AG08396 (cell line): ENCODE data around the gene SCAANT1.

ENCODE experiments used
- DNase-seq: peaks from one replicate; pipeline ENCODE4 v3.0.0; 2012; ENCODE audit warnings: low spot score, mixed read lengths

The SCAANT1 gene

GRCh38 chr3:63911873-63912767 lies at the start of gene SCAANT1:
TSS of gene SCAANT1 (minus strand) at chr3:63912383.
- peak; percentile 92 for DNase-seq

GRCh38 chr3:63961891-63962290 lies 49.7 kb upstream of the SCAANT1 start:
- DNase-seq = no peak

GRCh38 chr3:63960048-63960711 lies 48.0 kb upstream of the SCAANT1 start:
- DNase-seq = peak; percentile 37

- DNase-seq = no peak
These were observed 47.0 kb upstream of the SCAANT1 start for GRCh38 chr3:63959146-63959545.

- DNase-seq = no peak
These were observed 43.8 kb upstream of the SCAANT1 start for GRCh38 chr3:63955830-63956545.

- DNase-seq = no peak
These were observed 43.0 kb upstream of the SCAANT1 start for GRCh38 chr3:63955036-63955650.

GRCh38 chr3:63954182-63954581 lies 42.0 kb upstream of the SCAANT1 start:
- no peak for DNase-seq

GRCh38 chr3:63952248-63952594 lies 40.0 kb upstream of the SCAANT1 start:
- no peak for DNase-seq

GRCh38 chr3:63951492-63952247 lies 39.5 kb upstream of the SCAANT1 start:
- no peak for DNase-seq

- no peak for DNase-seq
These were observed 38.5 kb upstream of the SCAANT1 start for GRCh38 chr3:63950698-63951097.

GRCh38 chr3:63949005-63949404 lies 36.8 kb upstream of the SCAANT1 start:
- peak; percentile 26 for DNase-seq

GRCh38 chr3:63947594-63947993 lies 35.4 kb upstream of the SCAANT1 start:
- DNase-seq = no peak

GRCh38 chr3:63946753-63947152 lies 34.6 kb upstream of the SCAANT1 start:
- DNase-seq = no peak

- DNase-seq = no peak
These were observed 33.4 kb upstream of the SCAANT1 start for GRCh38 chr3:63945558-63946096.

GRCh38 chr3:63943678-63944077 lies 31.5 kb upstream of the SCAANT1 start:
- DNase-seq = no peak

- no peak for DNase-seq
These were observed 30.3 kb upstream of the SCAANT1 start for GRCh38 chr3:63942528-63942927.

GRCh38 chr3:63940389-63940757 lies 28.2 kb upstream of the SCAANT1 start:
- DNase-seq = no peak

GRCh38 chr3:63937661-63938651 lies 25.8 kb upstream of the SCAANT1 start:
- DNase-seq = no peak

GRCh38 chr3:63936925-63937324 lies 24.7 kb upstream of the SCAANT1 start:
- no peak for DNase-seq
